H1 (cell line): ENCODE results near the gene TMEM130. TPM values are rescaled to one million over a fixed set of nuclear protein-coding genes. Genes with fewer than 3 reads are reported as not detected.
A peak's percentile ranks its signal among the peaks of the same experiment; 100 is the strongest.

ENCODE experiments used
- microRNA-seq, 2 experiments: library from miRNA; unstranded; fragments of <30 nt; microRNA quantifications; one replicate each; pipeline versions ENCODE4 to v1.2.0, GENCODE V29; 2016 to 2020; ENCODE audit warnings: borderline microRNAs expressed in 2 of 2, borderline number of aligned reads in 2 of 2, borderline replicate concordance in 1 of 2
- polyA plus RNA-seq, 7 experiments: library from polyadenylated mRNA; depleted of rRNA in 3 of 7; stranded (reverse) in 5 of 7; unstranded in 2 of 7; fragments of >200 nt in 5 of 7; fragments of 200-250 nt in 2 of 7; gene quantifications; 1 replicate in 5 of 7; 2 replicates in 1 of 7; 4 replicates in 1 of 7; pipeline versions ENCODE4 v1.2.1 to v1.2.3, GENCODE V29; 2011 to 2013; ENCODE audit warnings: missing spikeins in 2 of 7, mixed read lengths in 2 of 7
- small RNA-seq: library from polyadenylated mRNA; stranded (forward); fragments of <200 nt; extraction: miRNeasy Mini kit (QIAGEN cat#:217004); gene quantifications from one replicate; pipeline ENCODE3, GENCODE V24; 2013; ENCODE audit not compliant: insufficient read depth
- total RNA-seq: library from RNA; stranded (reverse); fragmentation: NEBNext Ultra II Directional; extraction: Animal tissue kit (Norgen Biotek cat#: 25700); gene quantifications from 2 replicates; pipeline ENCODE4 v1.2.1, GENCODE V29; 2021

Gene TMEM130
- total and polyA plus RNA-seq, 2 of the 8 experiments (the other 6 are each of a cell fraction or from before 2014, with no cell fraction given) = 2.9 to 6.6 TPM

Small RNAs within 50 kb of the gene (microRNA-seq; reads per million reads assigned to microRNA genes)
- gene MIR3609 = 1.1 to 2.6 reads per million in 2 experiments

Small RNAs within 50 kb of the gene (small RNA-seq; reads per million reads assigned to genes)
- 9.8 reads per million, percentile 81 among the genes with 10 or more reads in this experiment for gene MIR3609

Other genes starting within 250 kb of the TMEM130 start
- 48.6 and 53.3 TPM in 2 replicates for gene TRRAP, start 8.5 kb upstream of the TMEM130 start, total RNA-seq
- gene TRRAP, start 8.5 kb upstream of the TMEM130 start, polyA plus RNA-seq (2011; rRNA removed) = 21.7 and 29.7 TPM in 2 replicates